GM23248 (cell line): ENCODE measurements around the gene AHRR.

Experiments
- EZH2 ChIP-seq: fragments of 200-600 bp; sonication (generic); IDR thresholded peaks from 2 replicates; pipeline ENCODE4 v1.6.1; 2018; ENCODE audit warnings: antibody characterized with exemption, mild to moderate bottlenecking; ENCODE audit not compliant: insufficient read depth, poor library complexity, severe bottlenecking
- EZH2phosphoT487 ChIP-seq: fragments of 200-600 bp; sonication (generic); IDR thresholded peaks from 2 replicates; pipeline ENCODE4 v1.6.1; 2018; ENCODE audit warnings: antibody characterized with exemption, moderate library complexity, mild to moderate bottlenecking, low read depth; ENCODE audit not compliant: insufficient read depth

DNA sequence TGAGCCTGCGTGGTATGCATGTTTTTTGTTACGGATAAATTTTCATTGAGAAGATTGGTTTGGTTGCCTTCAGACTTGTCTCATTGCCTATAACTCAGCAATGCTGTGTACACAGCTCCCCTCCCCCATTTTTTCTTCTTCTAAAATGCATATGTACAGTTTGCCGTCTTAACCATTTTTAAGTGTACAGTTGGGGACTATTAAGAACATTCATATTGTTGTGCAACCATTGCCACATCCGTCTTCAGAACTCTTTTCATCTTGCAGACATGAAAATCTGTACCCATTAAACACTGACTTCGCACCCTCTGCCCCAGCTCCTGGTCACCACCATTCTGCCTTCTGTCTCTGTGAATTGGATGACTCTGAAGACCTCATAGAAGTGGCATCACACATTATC lies 127.6 kb downstream of the AHRR start:
- no peak for TF ChIP-seq EZH2
- no peak for TF ChIP-seq EZH2phosphoT487
